ENCODE data around the gene SETD1A. TPM values are rescaled to one million over a fixed set of nuclear protein-coding genes. Genes with fewer than 3 reads are reported as not detected.
A peak's percentile ranks its signal among the peaks of the same experiment; 100 is the strongest.

Gene SETD1A
- total and polyA plus RNA-seq, 9 of the 15 experiments (the other 6 are each of a cell fraction or from before 2014, with no cell fraction given), result 0.08 to 36.0 (median 4.2) TPM

GRCh38 chr16:30979170-30980022 lies 21.8 kb downstream of the SETD1A start (continued):
- TF ChIP-seq ZBTB33 (CRISPR knock-in tag; IDR thresholded peaks at IDR 0.05), result peak; percentile 55; the same call in 1 of the 2 replicates
- TF ChIP-seq ZNF263 (CRISPR knock-in tag; IDR thresholded peaks at IDR 0.05; ENCODE audit: borderline replicate concordance), result peak; percentile 96
- no peak for TF ChIP-seq ZBTB12 (CRISPR knock-in tag; IDR thresholded peaks at IDR 0.05)
- peak; percentile 40 for TF ChIP-seq EGR1 (conservative IDR thresholded peaks at IDR 0.05)
- no peak for TF ChIP-seq HNRNPH1 (optimal IDR thresholded peaks at IDR 0.05; ENCODE audit: low read depth, low read length)

- peaks cover 5% of the 10 kb centered on the region for H4K20me1 ChIP-seq (replicated peaks; ENCODE audit: control insufficient read depth, insufficient read depth, low read length)
- POLR2A ChIA-PET, result no interaction called here
- peaks cover 91% of the 10 kb centered on the region; the same call in 2 of the 3 replicates for H3K36me3 ChIP-seq (ENCODE audit: control insufficient read depth, insufficient read depth, low read length)
- CTCF ChIA-PET (ENCODE audit: low intra/inter-chr PET ratio), result no interaction called here
- no peak overlapping the region for H2AFZ ChIP-seq (ENCODE audit: low read depth, low read length)
- in situ Hi-C loops (cut with MboI), result loop anchor here (10.0 to 25.0 kb wide), 2 partner anchors 315 to 457 kb away; partner anchors contain the start of genes COX6A2 and ZNF843
- no peak overlapping the region for H3K4me3 ChIP-seq
- no peak overlapping the region for H3K4me2 ChIP-seq (ENCODE audit: insufficient read depth, low read length)
- 0 out of 3 replicates have a peak, but pooled peaks cover 4% of the 10 kb centered on the region for H3K79me2 ChIP-seq (ENCODE audit: control insufficient read depth, insufficient read depth, low read length)
- WGBS (ENCODE audit: insufficient coverage, low coverage, missing lambda C conversion rate), result 79% methylated on average over 14 of the region's 15 CpGs
- no peak for TF ChIP-seq SPI1 (IDR thresholded peaks at IDR 0.05; ENCODE audit: borderline replicate concordance, low read depth, low read length)
- no peak for TF ChIP-seq ZNF23 (CRISPR knock-in tag; IDR thresholded peaks at IDR 0.05)
- peak; percentile 10; the same call in 1 of the 2 replicates for TF ChIP-seq MYNN (IDR thresholded peaks at IDR 0.05)
- no peak for TF ChIP-seq MYNN (CRISPR knock-in tag; IDR thresholded peaks at IDR 0.05)
- TF ChIP-seq ZNF184 (CRISPR knock-in tag; IDR thresholded peaks at IDR 0.05), result no peak
- no peak overlapping the region for H3K27ac ChIP-seq (ENCODE audit: extremely low read depth, low read depth, low read length)
- H3K9me3 ChIP-seq (replicated peaks; ENCODE audit: control insufficient read depth, insufficient read depth, low read depth, low read length), result no peaks in the 10 kb centered on the region
- no TSS peak for BruUV-seq (replicated peaks)
- peaks cover 0 to 42% of the 10 kb centered on the region in 2 experiments; a peak in 2 of 5 replicates for H3K4me1 ChIP-seq (replicated peaks in 1 of 2; ENCODE audit: control insufficient read depth in 2 of 2, insufficient read depth in 2 of 2, low read length in 2 of 2)
- H3K9me1 ChIP-seq (ENCODE audit: control insufficient read depth, insufficient read depth, low read length), result peaks cover 2% of the 10 kb centered on the region
- no peak for DNase-seq (ENCODE audit: extremely low read depth in 1 of 4, low spot score in 3 of 4)
- H3K27me3 ChIP-seq (ENCODE audit: control insufficient read depth in 2 of 2, insufficient read depth in 2 of 2, low read length in 2 of 2), result no peaks in the 10 kb centered on the region
- no peak for FAIRE-seq
- intact Hi-C loops (cut with micrococcal nuclease), result loop anchor here (10.0 kb wide), 2 partner anchors 165 to 315 kb away; no protein-coding TSS in a partner anchor
- H3K9ac ChIP-seq (ENCODE audit: insufficient read depth in 1 of 2, low read depth in 2 of 2, low read length in 2 of 2), result no peak overlapping the region; a peak in 1 of 4 replicates
- ATAC-seq, result no peak
These were observed 22.4 kb downstream of the SETD1A start for GRCh38 chr16:30980023-30980371.
